Femur (tissue), 1 donor: Measurements from ENCODE around the gene MYD88.

ENCODE experiments used
- DNase-seq: peaks from one replicate; pipeline ENCODE4 v3.0.0-alpha.2; 2017

The MYD88 gene

DNA sequence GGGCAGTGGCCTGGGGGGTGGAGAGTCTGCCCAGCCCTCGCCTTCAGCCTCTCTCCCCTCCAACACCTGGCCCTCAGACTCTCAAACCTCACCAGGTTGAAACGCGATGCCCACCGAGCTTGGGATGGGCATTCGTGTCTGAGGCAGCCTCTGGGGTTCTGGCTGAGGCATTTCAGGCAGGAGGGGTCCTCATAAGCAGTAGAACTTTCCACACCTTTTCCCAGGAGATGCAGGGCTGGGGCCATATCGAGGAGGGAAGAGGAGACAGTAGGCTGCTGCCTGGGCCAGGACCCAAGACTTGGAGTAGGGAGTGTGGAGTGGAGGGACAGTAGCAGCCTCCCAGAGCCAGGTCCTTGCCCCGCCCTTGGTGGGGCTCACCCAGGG is 26.1 kb upstream of the MYD88 start:
- DNase-seq: peak; percentile 10

DNA sequence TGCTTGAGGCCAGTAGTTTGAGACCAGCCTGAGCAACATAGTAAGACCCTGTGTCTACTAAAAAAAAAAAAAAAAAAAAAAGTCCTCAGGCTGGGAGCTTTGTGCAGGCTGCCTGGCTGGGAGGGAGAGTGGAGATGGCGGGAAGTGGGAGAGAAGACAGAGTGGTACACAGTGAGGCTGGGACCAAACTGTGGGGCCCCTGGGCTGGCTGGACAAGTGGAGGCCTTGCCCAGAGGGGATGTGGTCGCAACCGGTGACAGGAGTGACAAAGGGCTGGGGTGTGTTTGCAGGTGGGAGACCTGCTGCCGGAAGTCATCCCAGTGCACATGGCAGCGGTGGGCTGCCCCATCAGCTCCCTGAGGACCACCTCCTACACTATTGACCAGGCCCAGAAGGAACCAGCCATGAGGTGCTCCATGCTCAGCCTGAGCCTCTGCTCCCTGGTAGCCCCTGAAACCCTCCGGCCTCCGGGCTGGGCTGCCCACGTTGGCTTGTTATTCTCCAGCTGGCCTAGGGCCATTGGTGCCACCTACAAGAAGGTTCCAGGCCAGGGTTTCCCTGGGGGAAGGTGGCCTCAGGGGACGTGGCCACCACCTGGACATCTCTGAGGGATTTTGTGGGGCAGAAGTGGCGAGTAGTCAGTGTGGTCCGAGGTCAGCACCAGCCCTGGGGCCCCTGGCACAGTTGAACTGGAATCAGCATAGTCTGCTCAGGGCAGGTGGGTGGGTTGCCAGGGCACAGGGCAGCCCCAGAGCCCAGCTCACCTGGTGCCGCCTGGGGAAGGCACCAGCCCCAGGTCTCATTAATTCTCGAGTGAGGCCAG is 24.2 kb upstream of the MYD88 start:
- DNase-seq: peak; percentile 20

DNA sequence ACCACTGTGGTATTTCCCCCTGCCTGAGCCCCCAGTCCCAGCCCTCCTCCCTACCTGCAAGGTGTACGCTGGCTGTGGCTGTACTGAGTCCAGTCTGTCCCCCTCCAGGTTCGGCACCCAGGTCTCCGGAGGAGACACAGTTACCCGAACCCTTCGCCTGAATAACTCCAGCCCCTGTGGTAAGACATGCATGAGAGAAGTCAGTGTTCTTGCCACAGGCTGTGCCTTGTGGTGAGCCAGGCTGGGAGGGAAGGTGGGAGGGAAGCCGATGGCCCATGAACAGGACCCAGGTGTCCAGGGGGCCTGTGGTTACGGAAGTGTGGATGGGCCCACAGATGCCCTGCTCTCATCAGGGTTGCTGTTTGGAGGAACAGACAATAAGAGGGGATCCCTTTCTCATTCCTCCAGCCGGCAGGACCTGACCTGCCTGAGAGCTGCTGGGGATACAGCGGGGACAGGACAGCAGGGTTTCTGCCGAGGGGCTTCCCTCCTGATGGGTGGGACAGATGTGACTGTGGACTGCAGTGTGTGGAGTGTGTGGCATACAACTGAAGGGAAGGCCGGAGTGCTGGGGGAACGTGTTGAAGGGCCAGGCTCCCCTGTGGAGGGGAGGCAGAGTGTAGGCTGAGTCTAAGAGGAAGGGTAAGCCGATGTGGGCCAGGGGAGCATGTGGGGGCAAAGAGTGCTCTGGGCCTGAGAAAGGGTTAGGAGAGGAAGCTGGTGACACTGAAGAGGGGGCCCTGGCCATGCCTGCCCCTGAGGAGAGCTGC is 23.4 kb upstream of the MYD88 start:
- peak; percentile 18 for DNase-seq

DNA sequence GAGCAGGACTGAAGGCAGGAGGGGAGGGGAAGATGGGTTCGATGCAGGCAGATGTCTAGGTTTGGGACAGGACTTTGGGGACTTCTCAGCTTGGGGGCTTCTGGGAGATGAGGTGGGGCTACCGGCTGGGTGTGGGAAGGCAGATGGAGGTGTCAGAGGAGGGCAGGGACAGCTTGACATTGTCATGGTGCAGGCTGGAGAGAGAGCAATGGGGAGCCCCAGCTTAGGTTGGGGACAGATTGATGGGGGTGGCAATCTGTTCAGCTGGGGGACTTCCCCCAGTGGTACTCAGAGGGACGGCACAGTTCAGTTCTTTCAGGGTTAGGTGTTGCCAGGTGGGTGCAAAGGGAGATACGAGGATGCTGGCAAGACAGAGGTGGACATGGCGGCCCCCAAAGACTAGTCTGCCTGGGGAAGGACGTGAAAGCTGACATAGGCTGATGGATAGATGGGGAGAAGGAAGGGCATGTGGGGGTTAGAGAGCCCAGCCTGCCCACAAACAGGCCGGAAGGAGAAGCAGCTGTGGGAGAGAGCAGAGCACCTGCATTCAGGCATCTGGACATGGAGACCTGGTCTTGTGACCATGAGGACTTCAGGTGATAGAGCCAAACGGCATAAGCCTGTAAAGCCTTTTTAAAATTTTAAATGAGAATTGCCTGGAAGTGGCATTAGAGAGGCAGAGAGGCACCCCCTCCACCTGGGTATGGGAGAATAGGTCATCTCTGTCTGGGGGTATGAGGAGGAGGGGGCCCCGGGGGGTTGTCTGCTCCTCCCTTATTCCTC is 22.6 kb upstream of the MYD88 start:
- peak; percentile 13 for DNase-seq

DNA sequence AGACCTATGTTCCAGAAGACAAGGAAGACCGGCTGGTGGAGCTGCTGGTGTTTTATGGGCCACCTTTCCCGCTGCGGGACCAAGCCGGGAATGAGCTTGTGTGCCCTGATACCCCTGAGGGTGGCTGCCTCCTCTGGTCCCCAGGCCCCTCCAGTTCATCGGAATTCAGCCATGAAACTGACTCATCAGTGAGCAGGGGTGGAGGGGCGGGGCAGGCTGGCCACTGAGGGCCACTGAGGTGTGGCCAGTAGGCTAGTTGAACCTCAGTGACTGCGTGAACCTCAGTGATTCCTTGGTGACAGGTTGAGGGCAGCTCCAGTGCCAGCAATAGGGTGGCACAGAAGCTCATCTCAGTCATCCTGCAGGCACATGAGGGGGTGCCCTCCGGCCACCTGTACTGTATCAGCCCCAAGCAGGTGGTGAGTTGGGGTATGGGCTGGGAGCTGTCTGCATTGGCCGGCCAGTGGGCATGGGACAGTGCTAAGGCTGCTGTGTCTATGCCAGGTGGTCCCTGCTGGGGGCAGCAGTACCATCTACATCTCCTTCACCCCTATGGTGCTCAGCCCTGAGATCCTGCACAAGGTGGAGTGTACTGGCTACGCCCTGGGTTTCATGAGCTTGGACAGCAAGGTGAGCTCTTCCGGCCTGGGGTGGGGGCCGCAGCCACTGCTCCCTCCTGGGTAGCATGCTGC is 21.8 kb upstream of the MYD88 start:
- peak; percentile 16 for DNase-seq

DNA sequence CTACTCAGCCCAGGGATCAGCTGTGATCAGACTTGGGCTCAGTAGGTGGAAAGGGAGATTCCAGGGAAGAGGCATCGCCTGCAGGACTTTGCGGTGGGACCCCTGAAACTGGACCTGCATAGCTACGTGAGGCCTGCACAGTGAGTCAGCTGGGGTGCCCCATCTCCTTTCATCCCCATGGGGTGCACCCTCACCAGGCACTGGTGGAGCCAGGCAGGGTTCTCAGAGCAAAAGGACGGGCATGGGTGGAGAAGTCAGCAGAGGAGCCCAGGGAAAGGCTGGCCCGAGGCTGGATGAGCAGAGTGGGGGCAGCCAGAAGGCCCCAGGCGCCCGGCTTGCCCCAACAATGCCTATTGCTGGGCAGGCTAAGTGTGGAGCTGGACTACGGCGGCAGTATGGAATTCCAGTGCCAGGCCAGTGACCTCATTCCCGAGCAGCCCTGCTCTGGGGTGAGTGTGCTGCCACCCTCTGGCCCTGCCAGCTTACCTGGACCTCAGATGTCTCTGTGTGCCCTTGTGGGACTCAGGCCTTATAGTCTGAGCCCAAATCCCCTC is 21.2 kb upstream of the MYD88 start:
- DNase-seq: peak; percentile 15

DNA sequence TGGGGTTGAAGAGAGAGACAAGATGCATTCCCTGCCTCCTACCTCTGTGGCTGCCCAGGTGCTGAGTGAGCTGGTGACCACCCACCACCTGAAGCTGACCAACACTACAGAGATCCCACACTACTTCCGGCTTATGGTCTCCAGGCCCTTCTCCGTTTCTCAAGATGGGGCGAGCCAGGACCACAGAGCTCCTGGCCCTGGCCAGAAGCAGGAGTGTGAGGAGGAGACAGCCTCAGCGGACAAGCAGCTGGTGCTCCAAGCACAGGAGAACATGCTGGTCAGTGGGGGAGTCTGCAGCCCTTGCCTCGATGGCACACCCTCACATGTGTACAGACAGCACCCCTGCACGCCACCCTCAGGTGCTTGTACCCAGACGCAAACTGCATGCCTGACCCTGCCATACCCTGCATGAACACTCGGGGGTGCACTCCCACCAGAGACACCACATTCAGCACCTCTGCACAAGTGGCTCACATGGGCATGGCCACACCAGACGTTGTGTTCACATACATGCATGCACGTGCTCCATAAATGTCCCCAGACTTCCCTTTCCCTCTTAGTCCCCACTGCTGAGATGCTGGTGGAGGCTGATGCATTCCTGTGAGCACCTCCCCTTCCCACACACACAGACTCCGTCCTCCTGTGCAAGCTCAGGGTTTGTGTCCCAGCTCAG is 20.6 kb upstream of the MYD88 start:
- DNase-seq: peak; percentile 53

DNA sequence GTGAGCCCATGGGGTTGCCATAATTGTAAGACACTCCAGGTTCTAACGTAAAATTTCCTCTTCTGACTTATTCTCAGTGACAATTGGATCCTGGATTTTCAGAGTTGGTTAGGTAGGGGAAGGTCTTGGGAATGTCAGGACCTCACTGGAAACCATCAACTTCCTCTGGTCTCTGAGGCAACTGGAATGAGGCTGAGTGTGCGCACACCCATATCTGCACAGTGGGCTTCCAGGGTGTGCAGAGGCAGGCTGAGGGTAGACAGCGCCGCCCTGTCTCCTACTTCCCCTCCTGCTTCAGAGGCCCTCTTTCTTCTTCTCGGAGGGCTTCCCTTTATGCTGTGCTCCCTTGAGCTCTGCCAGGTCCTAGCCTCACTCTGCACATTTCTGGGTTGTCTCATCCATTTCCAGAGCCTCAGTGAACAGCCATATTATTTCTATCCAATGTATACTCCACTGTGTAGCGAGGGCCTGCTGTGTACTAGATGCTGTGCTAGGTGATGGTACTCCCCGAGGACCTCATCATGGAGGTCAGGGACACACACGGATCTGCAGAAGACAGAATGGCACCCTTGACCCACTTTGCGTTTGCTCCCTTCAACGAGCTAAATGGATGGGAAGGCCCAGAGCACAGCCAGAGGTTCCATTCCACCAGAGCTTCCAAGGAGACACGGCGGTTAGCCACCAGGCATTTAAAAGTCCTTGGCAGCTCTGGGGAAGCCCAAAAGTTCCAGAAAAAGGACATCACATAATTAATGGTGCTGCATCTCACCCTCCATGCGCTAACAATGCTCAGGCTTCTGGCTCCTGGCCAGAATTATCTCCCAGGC is 19.8 kb upstream of the MYD88 start:
- peak; percentile 11 for DNase-seq

DNA sequence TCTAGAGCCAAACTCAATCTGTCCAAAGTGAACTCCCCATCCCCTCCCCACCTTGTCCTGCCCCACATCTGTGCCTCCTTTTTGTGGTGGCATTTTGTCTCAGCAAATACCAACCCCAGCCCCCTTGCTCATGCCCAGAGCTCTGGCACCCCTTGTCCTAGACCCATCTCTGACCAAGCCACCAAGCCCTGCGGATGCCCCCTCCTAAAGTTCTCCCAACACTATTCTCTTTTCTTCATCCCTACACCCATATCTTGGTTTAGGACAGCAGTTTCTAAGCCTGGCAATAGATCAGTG is 19.3 kb upstream of the MYD88 start:
- DNase-seq: no peak

DNA sequence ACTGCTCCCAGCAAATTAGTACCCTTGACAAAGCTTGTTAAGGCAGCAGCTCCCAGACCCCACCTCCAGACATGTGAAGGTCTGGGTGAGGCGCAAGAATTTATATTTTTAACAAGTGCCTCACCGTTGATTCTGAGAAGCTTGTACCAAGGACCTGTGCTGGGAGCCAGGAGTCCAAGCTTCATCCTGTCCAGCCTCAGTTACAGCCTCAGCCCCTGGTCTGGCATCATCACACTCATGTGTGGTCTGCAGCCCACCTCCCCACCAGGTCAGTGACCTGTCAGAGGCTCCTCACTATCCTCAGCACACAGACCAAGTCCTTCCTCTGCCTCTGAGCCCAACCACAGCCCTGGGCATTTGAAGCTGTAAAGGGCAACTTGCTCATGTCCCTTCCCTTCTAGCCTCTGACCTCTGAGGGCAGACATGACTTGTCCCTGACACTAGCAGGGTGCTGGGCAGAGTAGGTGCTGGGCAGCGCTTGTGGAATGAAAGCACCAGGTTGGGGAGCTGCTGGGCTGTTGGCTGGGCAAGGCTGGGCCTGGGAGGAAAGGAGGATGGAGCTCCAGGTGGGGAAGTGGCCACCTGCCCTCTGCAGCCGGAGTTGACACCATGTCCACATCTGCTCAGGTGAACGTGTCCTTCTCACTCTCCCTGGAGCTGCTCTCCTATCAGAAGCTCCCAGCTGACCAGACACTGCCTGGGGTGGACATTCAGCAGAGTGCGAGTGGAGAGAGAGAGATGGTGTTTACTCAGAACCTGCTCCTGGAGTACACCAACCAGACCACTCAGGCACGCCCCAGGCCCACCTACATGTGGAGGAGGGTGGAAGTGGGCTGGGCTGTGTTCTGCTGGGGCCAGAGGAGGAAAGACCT is 18.4 kb upstream of the MYD88 start:
- DNase-seq: peak; percentile 18

DNA sequence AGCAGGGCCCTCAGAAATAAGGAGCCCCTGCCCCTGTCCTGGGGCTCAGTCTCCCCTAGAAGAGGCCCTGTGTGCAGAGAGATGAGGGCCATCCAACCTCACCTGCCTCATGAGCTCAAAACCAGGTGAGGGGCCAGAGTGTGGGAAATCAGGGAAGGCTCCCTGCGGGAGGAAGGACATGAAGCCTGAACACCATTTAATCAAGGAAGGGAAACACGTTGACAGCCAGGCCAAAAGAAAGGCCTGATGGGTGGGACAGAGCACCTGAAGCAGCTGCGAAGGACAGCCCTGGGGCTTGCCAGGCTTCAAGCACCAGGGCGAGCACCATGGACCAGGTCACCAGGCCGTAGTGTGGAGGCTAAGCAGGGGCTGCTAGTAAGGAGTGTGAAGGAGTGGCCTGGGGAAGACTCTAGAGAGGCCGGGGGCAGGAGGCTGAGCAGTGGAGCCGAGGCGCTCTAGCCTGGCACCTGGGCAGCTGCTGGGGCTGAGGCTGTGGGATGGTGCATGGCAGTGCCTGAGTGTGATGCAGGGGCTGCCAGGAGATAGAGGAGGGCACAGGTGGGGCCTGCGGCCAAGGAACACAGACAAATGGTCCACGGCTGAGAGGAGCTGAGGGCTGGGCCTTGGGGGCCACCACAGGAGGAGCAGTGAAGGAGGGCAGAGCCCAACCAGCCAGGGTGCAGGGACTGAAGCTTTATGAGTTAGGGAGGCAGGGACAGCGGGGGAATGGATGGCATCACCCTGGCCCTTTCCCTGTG is 17.6 kb upstream of the MYD88 start:
- peak; percentile 11 for DNase-seq

DNA sequence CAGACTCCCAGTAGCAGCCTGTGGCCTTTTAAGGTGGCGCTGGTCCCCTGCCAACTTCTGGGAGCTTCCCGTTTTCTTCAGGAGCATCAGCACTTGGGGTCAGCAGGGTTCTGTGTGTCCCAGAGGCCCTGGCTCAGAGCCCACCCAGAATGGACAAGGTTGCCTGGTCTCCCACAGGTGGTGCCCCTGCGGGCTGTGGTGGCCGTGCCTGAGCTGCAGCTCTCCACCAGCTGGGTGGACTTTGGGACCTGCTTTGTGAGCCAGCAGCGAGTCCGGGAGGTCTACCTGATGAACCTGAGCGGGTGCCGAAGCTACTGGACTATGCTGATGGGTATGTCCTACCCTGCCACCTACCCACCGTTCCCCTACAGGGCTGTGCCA is 17.0 kb upstream of the MYD88 start:
- peak; percentile 18 for DNase-seq

DNA sequence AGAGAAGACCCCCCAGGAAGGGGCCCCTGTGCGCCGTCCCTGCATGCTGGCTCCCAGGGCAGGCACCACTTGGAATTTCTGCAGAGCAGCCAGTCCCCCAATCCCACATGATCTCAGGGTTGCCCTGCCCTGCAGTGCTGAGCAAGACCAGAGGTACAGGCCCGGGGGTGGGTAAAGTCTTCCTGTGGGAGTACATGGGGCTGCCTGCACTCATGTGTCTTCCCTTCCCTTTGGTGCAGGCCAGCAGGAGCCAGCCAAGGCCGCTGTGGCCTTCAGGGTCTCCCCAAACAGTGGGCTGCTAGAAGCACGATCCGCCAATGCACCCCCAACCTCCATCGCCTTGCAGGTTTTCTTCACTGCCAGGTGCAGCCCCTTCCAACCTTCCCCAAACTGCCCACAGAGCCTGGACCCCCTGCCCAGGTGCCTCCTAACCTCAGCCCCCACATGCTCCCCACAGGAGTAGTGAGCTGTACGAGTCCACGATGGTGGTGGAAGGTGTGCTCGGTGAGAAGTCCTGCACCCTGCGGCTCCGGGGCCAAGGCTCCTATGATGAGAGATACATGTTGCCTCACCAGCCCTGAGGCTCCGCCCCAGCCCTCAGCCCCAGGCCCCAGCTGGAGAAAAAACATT is 16.5 kb upstream of the MYD88 start:
- DNase-seq: no peak

DNA sequence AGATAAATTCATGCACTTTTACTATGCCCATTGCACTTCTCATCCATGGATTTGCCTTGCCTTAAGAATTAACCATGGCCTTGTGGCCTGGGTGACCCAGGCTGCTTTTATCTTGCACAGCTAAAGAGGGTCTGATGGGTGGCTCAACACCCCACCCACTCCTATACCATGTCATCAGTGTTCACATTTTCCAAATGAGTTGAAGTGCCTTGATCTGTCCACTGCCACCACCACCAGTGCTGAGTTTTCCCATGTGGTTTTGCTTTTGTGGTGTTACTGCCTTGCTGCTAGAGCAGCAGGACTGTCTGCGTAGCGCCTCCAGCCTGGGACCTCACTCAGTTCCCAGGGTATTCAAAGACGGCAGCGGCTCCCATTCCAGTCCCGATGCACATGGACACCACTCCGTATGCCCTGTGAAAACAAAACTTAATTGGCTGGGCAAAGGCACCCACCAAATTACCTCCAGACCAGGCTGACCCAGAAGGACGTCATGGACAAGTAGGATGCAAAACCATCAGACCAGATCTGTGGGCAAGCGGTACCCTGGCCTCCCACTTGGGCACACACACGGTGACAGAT is 15.7 kb upstream of the MYD88 start:
- DNase-seq: no peak

DNA sequence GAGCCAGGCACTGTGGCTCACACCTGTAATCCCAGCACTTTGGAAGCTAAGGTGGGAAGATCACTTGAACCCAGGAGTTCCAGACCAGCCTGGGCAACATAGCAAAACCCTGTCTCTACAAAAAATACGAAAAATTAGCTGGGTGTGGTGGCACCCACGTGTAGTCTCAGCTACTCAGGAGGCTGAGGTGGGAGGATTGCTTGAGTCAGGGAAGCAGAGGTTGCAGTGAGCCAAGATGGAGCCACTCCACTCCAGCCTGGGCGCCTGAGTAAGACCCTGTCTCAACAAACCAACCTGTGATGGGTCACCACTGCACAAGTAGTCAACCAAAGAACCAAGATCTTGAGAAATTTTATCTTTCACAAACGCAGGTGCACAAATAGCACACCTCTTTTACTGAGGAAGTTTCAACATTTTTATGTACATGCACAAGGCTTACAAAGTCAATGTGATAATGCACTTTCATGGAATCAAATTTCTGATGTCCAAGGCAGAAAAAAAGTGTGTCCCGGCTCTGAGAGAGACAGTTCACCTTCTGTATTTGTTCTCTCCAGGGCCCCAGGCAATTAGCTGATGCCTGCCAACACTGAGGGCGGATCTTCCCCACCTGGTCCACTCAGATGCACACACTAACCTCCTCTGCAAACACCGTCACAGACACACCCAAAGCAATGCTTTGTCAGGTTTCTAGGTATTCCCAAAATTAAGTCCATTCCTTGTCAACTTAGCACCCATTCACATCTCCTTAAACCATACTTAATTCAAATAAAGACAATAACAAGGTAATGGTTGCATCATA is 13.9 kb upstream of the MYD88 start:
- no peak for DNase-seq

DNA sequence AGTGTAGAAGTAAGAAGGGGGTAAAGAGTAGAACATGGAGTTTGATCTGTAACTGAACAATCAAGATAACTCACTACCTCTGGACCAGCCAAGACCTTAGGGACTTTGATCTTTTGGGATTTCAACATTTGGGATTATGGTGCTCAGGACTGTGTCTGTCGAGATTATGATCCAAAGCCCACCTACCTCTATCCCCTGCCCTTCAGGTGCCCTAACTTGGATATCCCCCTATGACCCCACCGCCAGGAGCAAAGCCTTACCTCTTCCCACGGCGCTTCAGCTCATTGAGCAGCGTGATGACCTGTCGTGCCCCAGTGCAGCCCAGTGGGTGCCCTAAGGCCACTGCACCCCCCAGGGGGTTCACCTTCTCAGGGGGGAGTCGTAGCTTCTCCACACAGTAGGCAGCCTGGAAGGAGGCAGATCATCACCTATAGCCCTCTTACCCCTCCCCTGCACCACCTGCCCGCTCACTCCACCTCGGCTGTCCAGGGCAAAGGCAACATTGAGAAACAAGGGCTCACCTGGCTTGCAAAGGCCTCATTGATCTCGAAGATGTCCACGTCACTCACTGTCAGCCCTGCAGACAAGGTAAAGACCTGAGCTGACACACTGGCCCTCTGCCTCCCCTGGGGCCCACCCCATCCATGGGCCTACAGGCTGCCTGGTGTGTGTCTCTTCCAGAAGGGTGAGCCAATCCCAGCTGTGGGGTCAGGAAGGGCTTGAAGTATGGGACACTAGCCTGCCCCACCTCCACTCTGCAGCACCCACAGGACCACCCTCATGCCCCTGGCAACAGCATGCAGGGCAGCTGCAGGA is 12.9 kb upstream of the MYD88 start:
- peak; percentile 11 for DNase-seq
